Neural crest cell (in vitro differentiated cells): ENCODE measurements around the gene BAIAP2L1. TPM values are rescaled to one million over a fixed set of nuclear protein-coding genes. Genes with fewer than 3 reads are reported as not detected.

Experiments used
- DNase-seq: peaks from one replicate; pipeline ENCODE4 v3.0.0; 2021; ENCODE audit warnings: low read depth, mixed read lengths, low spot score
- H3K27ac Mint-ChIP-seq: one replicate; pipeline ENCODE4 v1.8.0; 2021; ENCODE audit warnings: mild to moderate bottlenecking, mixed read lengths; ENCODE audit not compliant: unreplicated experiment
- H3K27me3 Mint-ChIP-seq: 2 replicates; pipeline ENCODE4 v1.8.0; 2021; ENCODE audit warnings: low read depth, mild to moderate bottlenecking, mixed read lengths
- H3K36me3 Mint-ChIP-seq: 2 replicates; pipeline ENCODE4 v1.8.0; 2021; ENCODE audit warnings: low read depth, mild to moderate bottlenecking, mixed read lengths
- H3K4me1 Mint-ChIP-seq: 2 replicates; pipeline ENCODE4 v1.8.0; 2021; ENCODE audit warnings: mixed read lengths
- H3K4me3 Mint-ChIP-seq: one replicate; pipeline ENCODE4 v1.8.0; 2021; ENCODE audit warnings: mild to moderate bottlenecking, mixed read lengths
- H3K9me3 Mint-ChIP-seq: 2 replicates; pipeline ENCODE4 v1.8.0; 2021; ENCODE audit warnings: mixed read lengths
- CTCF ChIP-seq: fragments of 200-600 bp; sonication (generic); conservative IDR thresholded peaks from 2 replicates; pipeline ENCODE4 v1.5.0; 2021; ENCODE audit warnings: antibody characterized with exemption, mild to moderate bottlenecking
- total RNA-seq: library from RNA; stranded (reverse); gene quantifications from 2 replicates; pipeline ENCODE4 v1.2.1, GENCODE V29; 2021

The BAIAP2L1 gene
- total RNA-seq, 1 donor from 2014 or later, result 1.5 TPM

- TF ChIP-seq CTCF, result no peak
- no peaks in the 10 kb centered on the region for H3K4me1 Mint-ChIP-seq
- H3K27ac Mint-ChIP-seq, result no peak overlapping the region
- H3K27me3 Mint-ChIP-seq, result no peaks in the 10 kb centered on the region
- no peak overlapping the region for H3K4me3 Mint-ChIP-seq
- no peaks in the 10 kb centered on the region for H3K9me3 Mint-ChIP-seq
- H3K36me3 Mint-ChIP-seq, result no peaks in the 10 kb centered on the region
- no peak for DNase-seq
Observed at GRCh38 chr7:98357751-98358161, 43.1 kb downstream of the BAIAP2L1 start.

- Mint-ChIP-seq H3K27ac (no peak overlapping the region), H3K4me1 (no peaks in the 10 kb centered on the region), H3K9me3 (no peaks in the 10 kb centered on the region), H3K36me3 (no peaks in the 10 kb centered on the region), H3K27me3 (no peaks in the 10 kb centered on the region), H3K4me3 (no peak overlapping the region)
- no peak for DNase-seq
- no peak for TF ChIP-seq CTCF
Observed at GRCh38 chr7:98355250-98355538, 45.7 kb downstream of the BAIAP2L1 start.

DNA sequence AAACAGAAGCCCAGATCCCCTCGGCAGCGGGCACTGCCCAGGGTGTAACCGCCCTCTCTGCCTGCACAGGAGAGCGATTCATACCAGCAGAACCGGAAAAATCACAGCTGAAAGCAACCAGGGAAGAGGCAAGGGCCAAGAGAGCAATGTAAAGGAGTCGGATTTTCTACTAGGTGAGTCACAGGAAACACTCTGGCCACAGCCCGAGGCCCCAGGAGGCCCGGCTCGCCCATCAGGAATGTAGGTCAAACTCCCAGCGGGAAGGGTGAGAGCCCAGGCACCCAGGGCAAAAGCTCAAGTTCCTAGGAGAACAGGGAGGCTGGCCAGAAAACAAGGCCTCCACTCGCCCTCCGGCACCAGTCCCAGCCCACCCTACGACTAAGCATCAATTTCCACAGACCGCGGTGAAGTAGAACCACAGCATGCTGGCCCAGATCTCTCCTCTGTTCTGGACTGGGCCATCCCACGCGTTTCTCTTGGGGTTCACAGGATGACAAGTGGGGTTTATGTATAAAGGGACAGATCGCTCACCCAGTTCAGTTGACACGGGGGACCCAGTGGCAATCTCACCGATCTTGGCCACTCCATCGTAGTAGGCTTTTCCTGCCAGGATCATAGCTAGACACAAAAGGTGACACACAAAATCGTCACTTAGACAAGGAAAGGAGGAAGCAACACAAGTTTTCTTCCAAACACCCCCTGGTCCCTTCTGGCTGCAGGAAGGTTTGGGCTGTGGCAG, 46.2 kb downstream of the BAIAP2L1 start:
- no peak for DNase-seq
- Mint-ChIP-seq H3K36me3 (no peaks in the 10 kb centered on the region), H3K9me3 (no peaks in the 10 kb centered on the region), H3K27ac (no peak overlapping the region), H3K4me1 (no peaks in the 10 kb centered on the region), H3K4me3 (no peak overlapping the region), H3K27me3 (no peaks in the 10 kb centered on the region)
- no peak for TF ChIP-seq CTCF

- TF ChIP-seq CTCF, result no peak
- Mint-ChIP-seq H3K27me3 (no peaks in the 10 kb centered on the region), H3K4me1 (no peaks in the 10 kb centered on the region), H3K36me3 (no peaks in the 10 kb centered on the region), H3K27ac (no peak overlapping the region), H3K9me3 (no peaks in the 10 kb centered on the region), H3K4me3 (no peak overlapping the region)
- DNase-seq, result no peak
Observed at GRCh38 chr7:98354052-98354451, 46.8 kb downstream of the BAIAP2L1 start.

GRCh38 chr7:98352621-98353020, 48.3 kb downstream of the BAIAP2L1 start:
- Mint-ChIP-seq H3K4me1 (no peaks in the 10 kb centered on the region), H3K27ac (no peak overlapping the region), H3K36me3 (no peaks in the 10 kb centered on the region), H3K9me3 (no peaks in the 10 kb centered on the region), H3K27me3 (no peaks in the 10 kb centered on the region), H3K4me3 (no peak overlapping the region)
- TF ChIP-seq CTCF, result no peak
- DNase-seq, result no peak
